AG04450 (cell line): ENCODE data around the gene TRIM14. TPM values are rescaled to one million over a fixed set of nuclear protein-coding genes. Genes with fewer than 3 reads are reported as not detected.
"Not testable (repeated sequence)": the region's sequence is repeated elsewhere in the genome, so short reads cannot be mapped to it uniquely, and the experiment has no call there.

Experiments used
- CTCF ChIA-PET: fragments of 300-600, 350-600 bp; formaldehyde crosslinking; extraction: SDS; loops from one replicate; lab custom pipeline; 2022; ENCODE audit warnings: antibody characterized with exemption, inconsistent platforms; lab: Charles Lee
- POLR2A ChIA-PET: fragments of 350-600 bp; formaldehyde crosslinking; extraction: SDS; loops from one replicate; lab custom pipeline; 2021; ENCODE audit warnings: antibody characterized with exemption, inconsistent platforms; lab: Yijun Ruan, JAX
- DNase-seq: peaks from one replicate; pipeline ENCODE4 v3.0.0-alpha.2; 2011; ENCODE audit warnings: low read depth, low spot score
- H3K27ac ChIP-seq: one replicate; pipeline ENCODE4 v1.5.1; 2012; ENCODE audit warnings: low read depth, low read length, control low read depth
- H3K27me3 ChIP-seq: one replicate; pipeline ENCODE4 v1.6.0; 2012; ENCODE audit warnings: low read length; ENCODE audit not compliant: control insufficient read depth, insufficient read depth
- H3K4me3 ChIP-seq: 2 replicates; pipeline ENCODE4 v1.5.1; 2011; ENCODE audit warnings: mild to moderate bottlenecking, low read depth, low read length, control low read depth
- H3K9me3 ChIP-seq: 2 replicates; pipeline ENCODE4 v1.5.1; 2012; ENCODE audit warnings: low read length; ENCODE audit not compliant: control insufficient read depth, insufficient read depth
- CTCF ChIP-seq: IDR thresholded peaks from 2 replicates; pipeline ENCODE4 v1.5.1; 2011; ENCODE audit warnings: low read depth, low read length, control low read depth, inconsistent platforms
- polyA plus RNA-seq: library from polyadenylated mRNA; depleted of rRNA; stranded (reverse); fragments of >200 nt; gene quantifications from 2 replicates; pipeline ENCODE4 v1.2.3, GENCODE V29; 2011

TRIM14 gene
- polyA plus RNA-seq, 1 experiment: 8.3 TPM

- Histone ChIP-seq H3K27ac (no peak overlapping the region), H3K4me3 (no peak overlapping the region), H3K27me3 (peaks cover 9% of the 10 kb centered on the region), H3K9me3 (no peaks in the 10 kb centered on the region)
- POLR2A ChIA-PET: no interaction called here
- DNase-seq: no peak
- CTCF ChIA-PET: no interaction called here
- TF ChIP-seq CTCF: no peak
Measured at GRCh38 chr9:98134702-98135557, 15.9 kb upstream of the TRIM14 start.

GRCh38 chr9:98132806-98133631 lies 14.0 kb upstream of the TRIM14 start:
- ChIA-PET CTCF (interaction anchor here (0.6 kb wide), 1 partner anchor 124 kb away, joined by 3 read pairs; no protein-coding TSS in a partner anchor), POLR2A (no interaction called here)
- TF ChIP-seq CTCF: no peak
- H3K4me3 ChIP-seq: no peak overlapping the region
- H3K9me3 ChIP-seq: no peaks in the 10 kb centered on the region
- no peak for DNase-seq
- no peak overlapping the region for H3K27ac ChIP-seq
- H3K27me3 ChIP-seq: peaks cover 9% of the 10 kb centered on the region

GRCh38 chr9:98132158-98132557 lies 13.1 kb upstream of the TRIM14 start:
- no peak overlapping the region for H3K27ac ChIP-seq
- no peak overlapping the region for H3K4me3 ChIP-seq
- H3K27me3 ChIP-seq: peaks cover 9% of the 10 kb centered on the region
- no peak for DNase-seq
- POLR2A ChIA-PET: no interaction called here
- no peak for TF ChIP-seq CTCF
- H3K9me3 ChIP-seq: no peaks in the 10 kb centered on the region
- CTCF ChIA-PET: interaction anchor here (0.9 kb wide), 1 partner anchor 208 kb away, joined by 3 read pairs; no protein-coding TSS in a partner anchor

- Histone ChIP-seq H3K9me3 (no peaks in the 10 kb centered on the region), H3K27me3 (peaks cover 9% of the 10 kb centered on the region), H3K4me3 (no peak overlapping the region), H3K27ac (no peak overlapping the region)
- POLR2A ChIA-PET: interaction anchor here (1.5 kb wide), 1 partner anchor 11 kb away, joined by 3 read pairs; the partner anchor contains the start of gene TRIM14
- CTCF ChIA-PET: no interaction called here
- TF ChIP-seq CTCF: no peak
- no peak for DNase-seq
Measured at GRCh38 chr9:98130576-98131228, 11.7 kb upstream of the TRIM14 start.

GRCh38 chr9:98130060-98130459 lies 11.0 kb upstream of the TRIM14 start:
- DNase-seq, H3K9me3 ChIP-seq, CTCF ChIA-PET, H3K4me3 ChIP-seq, H3K27me3 ChIP-seq, H3K27ac ChIP-seq: not testable (repeated sequence)
- POLR2A ChIA-PET: interaction anchor here (1.5 kb wide), 1 partner anchor 11 kb away, joined by 3 read pairs; the partner anchor contains the start of gene TRIM14
